ENCODE results near the gene ZNF281.
"Not testable (repeated sequence)": the region's sequence is repeated elsewhere in the genome, so short reads cannot be mapped to it uniquely, and the experiment has no call there.

The ZNF281 gene

DNA sequence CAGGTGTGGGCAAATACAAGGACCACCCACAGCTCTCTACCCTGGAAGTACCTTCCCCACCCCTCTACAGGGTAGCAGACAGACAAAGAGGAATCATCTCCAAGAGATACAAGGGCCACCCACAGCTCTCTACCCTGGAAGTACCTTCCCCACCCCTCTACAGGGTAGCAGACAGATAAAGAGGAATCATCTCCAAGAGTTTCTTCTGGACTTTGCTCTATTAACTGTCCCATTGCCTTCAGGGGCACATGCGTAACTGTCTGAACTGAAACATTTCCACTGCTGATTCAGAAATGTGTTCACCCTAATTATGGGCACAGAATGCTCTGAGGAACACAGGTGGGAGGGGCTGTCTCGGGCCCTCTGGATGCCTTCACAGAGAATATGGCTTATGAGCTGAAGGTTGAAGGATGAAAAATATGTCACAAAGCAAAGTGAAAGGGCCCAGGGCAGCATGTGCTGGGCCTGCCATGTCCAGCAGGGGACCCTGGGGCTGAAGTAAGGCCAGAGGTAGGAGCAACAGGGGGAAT, 43.9 kb downstream of the ZNF281 start:
- DNase-seq (ENCODE audit: low read depth in 2 of 2, low spot score in 1 of 2): no peak

DNA sequence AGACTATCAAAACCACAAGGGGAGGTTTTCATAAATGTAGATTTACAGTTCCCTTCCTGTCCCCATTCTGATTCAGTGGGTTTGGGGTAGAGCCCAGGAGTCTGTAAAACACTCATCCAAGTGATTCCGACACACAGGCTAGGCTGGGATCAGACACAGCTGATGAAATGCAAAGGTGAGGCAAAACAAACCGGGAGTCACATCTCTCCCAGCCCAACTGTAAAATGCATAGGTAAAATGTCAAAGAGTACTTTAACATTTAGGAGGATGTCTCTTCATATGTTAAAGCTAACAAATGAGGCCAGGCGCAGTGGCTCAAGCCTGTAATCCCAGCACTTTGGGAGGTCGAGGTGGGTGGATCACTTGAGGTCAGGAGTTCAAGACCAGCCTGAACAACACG, 45.0 kb downstream of the ZNF281 start:
- no peak for DNase-seq (ENCODE audit: low read depth in 2 of 2, low spot score in 1 of 2)

GRCh38 chr1:200364091-200364759, 45.6 kb downstream of the ZNF281 start:
- DNase-seq (ENCODE audit: low read depth in 2 of 2, low spot score in 1 of 2): no peak

DNA sequence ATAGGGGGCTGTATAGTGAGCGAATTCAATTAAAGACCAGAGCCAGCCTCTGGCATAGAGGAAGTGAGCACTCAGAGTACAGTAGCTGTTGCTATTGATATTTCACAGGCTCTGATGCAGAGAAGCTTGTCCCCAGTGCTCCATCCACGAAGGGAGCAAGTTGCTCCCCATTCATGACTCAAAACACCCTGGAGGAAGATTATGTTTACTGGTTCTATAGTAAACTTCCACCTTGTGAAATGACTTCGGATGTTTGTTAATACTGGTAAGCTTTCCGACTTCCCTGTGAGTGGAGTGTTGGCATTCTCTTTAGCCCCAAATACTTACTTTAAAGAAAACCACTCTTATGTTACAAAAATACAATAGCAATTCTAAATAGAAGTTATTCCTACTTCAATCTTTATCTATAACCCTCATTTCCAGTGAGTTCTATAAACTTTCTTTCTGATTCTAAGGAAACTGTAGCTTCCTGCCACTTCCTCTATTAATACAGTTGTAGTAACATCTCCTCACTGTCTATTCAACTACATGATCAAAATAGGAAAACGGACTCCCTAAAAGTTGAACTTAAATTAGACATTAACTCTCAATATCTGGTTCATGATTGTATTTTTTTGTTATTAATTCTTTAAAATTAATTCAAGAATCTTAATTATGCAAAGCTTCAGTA, 46.4 kb downstream of the ZNF281 start:
- no peak for DNase-seq (ENCODE audit: low read depth in 2 of 2, low spot score in 1 of 2)

DNA sequence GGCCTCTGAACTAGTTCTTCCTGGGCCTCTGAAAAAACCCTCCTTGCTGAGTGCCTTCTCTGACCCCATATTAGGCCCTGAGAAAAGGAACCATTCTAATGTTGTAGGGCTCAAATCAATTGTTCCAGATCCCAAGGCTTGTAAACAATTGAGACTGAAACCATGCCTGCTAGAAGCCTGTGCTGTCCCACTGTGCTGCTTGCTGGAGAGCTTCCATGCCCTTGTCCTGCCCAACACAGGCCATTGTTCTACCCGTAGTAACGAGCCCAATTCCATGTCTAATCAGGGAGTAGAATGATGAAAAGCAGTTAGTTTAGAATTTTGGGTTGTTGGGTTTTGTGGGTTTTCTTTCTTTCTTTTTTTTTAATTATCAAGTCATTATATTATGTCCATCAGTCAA, 47.4 kb downstream of the ZNF281 start:
- no peak for DNase-seq (ENCODE audit: low read depth in 2 of 2, low spot score in 1 of 2)

DNA sequence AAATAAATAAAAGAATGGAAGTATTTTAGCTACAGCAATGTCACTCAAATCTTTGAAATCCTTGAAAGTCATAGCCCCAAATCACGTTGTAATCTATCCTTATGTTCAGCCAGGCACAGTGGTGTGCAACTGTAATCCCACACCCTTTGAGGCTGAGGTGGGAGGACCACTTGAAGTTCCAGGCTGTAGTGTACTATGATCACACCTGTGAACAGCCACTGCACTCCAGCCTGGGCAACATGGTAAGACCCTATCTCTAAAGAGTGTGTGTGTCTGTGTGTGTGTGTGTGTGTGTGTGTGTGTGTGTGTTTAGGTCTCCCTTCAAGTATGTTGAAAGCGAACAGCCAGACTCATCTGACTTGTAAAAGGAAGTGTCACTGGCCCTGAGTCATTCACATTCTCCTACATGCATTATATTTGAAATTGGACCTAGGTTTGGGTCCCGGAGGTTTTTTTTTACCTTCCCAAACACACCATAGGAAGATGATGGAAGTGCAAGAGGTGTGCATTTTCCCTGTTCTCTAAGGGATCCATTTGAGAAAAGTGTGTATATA, 50.1 kb downstream of the ZNF281 start:
- DNase-seq (ENCODE audit: low read depth in 2 of 2, low spot score in 1 of 2): no peak

- DNase-seq (ENCODE audit: low read depth in 2 of 2, low spot score in 1 of 2): not testable (repeated sequence)
Observed at GRCh38 chr1:200357925-200358324, 51.9 kb downstream of the ZNF281 start.

DNA sequence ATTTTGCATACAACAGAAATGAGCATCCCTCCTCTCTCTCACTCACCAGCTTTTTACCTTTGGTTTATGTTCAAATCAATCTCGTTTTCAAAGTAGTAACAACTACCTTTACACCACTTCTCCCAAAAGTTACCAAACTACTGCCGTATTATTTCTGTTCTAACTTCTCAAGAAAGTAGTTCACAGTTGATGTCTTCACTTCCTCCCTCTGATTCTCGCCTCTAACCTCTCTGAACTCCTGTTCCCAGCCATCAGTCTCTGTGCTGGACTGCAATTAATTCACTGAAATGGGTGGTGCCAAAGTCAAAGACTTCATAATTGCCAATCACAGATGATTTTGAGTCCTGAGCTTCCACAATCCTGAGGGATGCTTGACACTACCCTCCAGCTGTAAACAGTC, 54.0 kb downstream of the ZNF281 start:
- no peak for DNase-seq (ENCODE audit: low read depth in 2 of 2, low spot score in 1 of 2)

Measured in stimulated activated CD8-positive, alpha-beta memory T cell treated with anti-CD3 and anti-CD28 coated beads, Interleukin-4, amount 100 ng/mL, for 4 hours (primary cell).